Brain pericyte (primary cell): ENCODE results near the gene ACP4.
"Not testable (repeated sequence)": the region's sequence is repeated elsewhere in the genome, so short reads cannot be mapped to it uniquely, and the experiment has no call there.

Source experiments
- DNase-seq: peaks from one replicate; pipeline ENCODE4 v3.0.0-alpha.2; 2012; ENCODE audit warnings: low read depth, low spot score

Gene ACP4

GRCh38 chr19:50776131-50776530, 14.1 kb upstream of the ACP4 start:
- DNase-seq = no peak

- DNase-seq = no peak
Observed at GRCh38 chr19:50777261-50777660, 13.0 kb upstream of the ACP4 start.

- no peak for DNase-seq
Observed at GRCh38 chr19:50777830-50778303, 12.3 kb upstream of the ACP4 start.

GRCh38 chr19:50778906-50779430, 11.2 kb upstream of the ACP4 start:
- no peak for DNase-seq

DNA sequence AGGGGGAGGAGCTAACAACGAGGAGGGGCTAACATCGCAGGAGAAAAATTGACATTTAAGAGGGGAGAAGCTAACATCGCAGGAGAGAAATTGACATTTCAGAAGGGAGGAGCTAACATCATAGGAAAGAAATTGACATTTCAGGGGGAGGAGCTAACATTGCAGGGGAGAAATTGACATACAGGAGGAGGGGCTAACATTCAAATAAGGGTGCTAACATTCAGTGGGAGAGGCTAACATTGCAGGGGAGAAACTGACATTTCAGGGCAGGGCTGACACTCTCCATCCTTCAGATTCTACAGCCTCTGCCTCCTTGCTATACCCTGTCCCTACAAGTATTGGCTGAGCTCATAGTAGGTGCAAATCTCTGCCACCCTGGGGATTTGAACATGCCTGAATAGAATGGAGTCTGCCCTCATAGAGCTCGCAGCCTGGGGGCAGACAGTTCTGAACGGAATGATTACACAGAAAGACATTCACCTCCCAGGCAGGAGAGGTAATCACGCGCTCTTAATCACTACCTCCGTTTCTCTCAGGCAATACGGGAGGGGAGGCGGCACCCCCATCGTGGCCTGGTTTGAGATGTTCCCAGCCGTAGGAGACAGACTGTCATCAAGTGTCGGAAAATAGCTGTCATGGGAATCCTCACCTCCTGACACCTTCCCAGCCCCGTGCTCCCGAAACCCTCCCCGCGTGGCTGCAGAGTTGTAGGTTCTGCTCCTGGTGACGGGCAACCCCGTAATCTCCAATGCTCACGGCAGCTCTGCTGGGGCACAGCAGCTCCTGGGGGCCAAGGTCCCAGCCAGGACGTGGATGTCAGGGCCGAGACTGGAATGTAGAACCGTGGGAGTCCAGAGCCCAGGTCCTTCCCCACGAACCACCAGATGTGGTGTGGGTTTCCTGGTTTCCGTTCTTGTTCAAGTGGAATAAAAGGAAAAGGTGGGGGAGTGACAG, 10.4 kb upstream of the ACP4 start:
- DNase-seq = no peak

DNA sequence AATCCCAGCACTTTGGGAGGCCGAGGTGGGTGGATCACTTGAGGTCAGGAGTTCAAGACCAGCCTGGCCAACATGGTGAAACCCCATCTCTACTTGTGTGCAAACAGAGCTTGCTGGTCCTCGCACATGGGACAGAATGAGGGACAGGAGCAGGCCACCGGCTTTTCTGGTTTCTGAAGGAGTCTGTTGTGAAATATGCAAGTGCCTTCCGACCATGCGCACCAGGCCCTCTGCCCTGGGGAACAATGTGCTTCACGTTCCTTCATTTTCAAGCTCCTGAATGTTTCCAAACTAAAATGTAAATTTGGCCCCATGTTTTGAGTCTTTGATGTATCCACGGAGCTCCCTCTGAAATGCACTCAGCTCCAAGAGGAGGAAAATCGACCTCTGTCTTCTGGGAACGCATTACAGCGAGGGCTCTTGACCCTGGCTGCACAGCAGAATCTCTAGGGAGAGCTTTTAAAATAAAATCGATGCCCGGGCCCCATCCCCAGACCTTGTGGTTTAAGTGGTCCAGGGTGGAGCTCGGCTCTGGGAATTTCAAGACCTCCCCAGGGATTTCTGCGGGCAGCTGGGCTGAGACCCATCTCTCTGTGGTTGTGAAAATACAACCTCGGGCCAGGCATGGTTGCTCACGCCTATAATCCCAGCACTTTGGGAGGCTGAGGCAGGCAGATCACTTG, 9.3 kb upstream of the ACP4 start:
- no peak for DNase-seq

DNA sequence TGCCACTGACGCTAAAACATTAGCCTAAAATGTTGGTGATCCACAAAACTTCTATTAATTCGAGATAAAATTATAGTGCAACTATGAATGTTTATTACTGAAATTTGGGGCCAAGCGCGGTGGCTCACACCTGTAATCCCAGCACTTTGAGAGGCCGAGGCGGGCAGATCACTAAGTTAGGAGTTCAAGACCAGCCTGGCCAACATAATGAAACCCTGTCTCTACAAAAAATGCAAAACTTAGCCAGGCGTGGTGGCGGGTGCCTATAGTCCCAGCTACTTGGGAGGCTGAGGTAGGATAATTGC, 6.4 kb upstream of the ACP4 start:
- DNase-seq = not testable (repeated sequence)

GRCh38 chr19:50784710-50785109, 5.5 kb upstream of the ACP4 start:
- DNase-seq = no peak

DNA sequence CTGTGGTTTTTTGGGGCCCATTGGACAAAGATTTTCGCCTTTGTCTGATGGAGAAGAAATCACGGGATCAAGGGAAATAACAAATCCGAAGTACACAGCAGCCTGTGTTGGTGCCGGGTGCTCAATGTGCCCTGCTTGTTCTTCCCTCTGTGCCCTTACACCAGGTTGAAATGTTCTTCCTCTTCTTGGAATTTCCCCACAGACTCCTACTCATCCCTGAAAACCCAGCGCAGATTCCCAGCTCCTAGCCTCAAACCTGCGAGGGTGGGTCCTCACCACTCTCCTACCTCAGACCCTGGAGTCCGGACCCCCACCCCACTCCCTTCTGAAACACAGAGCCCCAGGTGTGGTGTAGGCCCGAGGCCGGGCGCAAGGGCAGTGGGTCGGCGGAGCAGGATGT, 4.9 kb upstream of the ACP4 start:
- DNase-seq = no peak

GRCh38 chr19:50790922-50791467, 780 bp downstream of the ACP4 start:
- no peak for DNase-seq

GRCh38 chr19:50791594-50792271, 1.5 kb downstream of the ACP4 start:
- no peak for DNase-seq

DNA sequence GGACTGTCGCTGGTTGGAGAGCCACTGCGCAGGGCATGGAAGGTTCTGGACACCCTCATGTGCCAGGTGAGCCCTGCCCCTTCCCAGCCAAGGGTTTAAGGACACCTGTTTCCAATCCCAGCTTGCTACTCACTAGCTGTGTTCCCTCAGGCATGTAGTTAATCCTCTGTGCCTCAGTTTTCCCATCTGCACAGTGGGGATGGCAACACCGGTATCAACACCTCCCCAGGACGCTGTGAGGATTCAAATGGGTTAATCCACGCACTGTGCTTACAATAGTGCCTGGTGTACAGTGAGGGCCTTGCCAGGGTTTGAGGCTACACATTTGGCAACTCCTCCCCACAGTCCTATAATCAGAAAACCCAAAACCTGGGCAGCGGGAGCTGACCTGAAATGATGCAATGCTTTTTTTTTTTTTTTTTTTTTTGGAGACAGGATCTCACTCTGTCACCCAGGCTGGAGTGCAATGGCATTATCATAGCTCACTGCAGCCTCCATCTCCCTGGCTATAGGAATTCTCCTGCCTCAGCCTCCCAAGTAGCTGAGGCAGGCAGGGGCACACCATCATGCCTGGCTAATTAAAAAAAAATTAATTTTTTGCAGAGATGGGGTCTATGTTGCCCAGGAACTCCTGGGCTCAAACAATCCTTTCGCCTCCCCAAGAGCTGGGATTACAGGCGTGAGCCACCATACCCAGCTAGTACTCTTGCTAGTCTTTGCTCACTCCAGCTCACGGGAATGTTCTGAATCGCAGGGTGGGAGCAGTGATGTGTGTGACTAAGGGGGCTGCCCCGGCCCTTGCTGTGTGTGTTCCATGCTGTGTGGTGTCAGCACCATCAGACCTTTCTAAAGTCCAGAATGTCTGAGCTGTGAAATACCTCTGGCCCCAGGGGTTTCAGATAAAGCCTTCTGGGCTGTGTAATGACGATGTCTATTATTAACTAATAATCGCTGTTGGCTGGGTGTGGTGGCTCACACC, 2.3 kb downstream of the ACP4 start:
- DNase-seq = no peak

DNA sequence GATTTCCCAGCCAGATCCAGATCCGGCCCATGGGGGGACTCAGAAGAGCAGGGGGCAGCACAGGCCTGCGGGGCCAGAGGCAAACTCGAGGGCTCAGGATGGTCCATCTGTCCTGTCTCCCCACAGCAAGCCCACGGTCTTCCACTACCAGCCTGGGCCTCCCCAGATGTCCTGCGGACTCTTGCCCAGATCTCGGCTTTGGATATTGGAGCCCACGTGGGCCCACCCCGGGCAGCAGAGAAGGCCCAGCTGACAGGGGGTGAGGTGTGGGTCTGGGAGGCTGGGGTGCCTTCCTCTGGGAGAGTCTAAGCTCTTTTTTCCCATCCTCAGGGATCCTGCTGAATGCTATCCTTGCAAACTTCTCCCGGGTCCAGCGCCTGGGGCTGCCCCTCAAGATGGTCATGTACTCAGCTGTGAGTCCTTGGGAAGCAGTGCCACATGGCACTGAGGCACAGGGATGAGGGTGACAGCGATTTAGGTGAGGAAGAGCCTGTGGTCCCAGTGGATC, 3.4 kb downstream of the ACP4 start:
- no peak for DNase-seq

GRCh38 chr19:50794074-50794875, 4.1 kb downstream of the ACP4 start:
- DNase-seq = no peak

DNA sequence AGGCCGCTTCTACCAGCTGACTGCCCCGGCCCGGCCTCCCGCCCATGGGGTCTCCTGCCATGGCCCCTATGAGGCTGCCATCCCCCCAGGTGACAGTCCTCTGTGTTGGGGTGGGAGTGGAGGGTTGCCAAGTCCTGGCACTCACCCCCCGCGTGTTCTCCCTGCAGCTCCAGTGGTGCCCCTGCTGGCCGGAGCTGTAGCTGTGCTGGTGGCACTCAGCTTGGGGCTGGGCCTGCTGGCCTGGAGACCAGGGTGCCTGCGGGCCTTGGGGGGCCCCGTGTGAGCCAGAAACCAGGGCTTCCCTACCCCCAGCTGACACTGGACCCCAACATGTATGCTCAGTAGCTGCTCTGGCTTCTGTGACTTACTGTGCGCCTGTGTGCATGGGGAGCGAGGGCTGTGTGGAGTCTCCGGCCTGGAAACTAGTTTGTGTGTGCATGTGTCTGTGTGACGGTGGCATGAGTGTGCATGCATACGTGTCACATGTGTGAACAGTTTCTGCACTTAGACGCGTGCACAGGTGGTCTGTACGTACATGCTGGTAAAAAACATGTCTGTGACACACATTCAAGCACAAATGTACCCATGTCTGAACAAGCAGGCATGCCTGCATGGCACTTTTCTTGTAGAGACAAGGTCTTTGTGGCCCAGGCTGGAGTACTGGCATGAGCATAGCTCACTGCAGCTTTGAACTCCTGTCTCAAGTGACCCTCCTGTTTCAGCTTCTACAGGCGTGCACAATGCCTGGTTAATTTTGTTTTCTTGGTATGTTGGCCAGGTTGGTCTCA, 4.9 kb downstream of the ACP4 start:
- no peak for DNase-seq

- DNase-seq = no peak
Observed at GRCh38 chr19:50795664-50796073, 5.5 kb downstream of the ACP4 start.

DNA sequence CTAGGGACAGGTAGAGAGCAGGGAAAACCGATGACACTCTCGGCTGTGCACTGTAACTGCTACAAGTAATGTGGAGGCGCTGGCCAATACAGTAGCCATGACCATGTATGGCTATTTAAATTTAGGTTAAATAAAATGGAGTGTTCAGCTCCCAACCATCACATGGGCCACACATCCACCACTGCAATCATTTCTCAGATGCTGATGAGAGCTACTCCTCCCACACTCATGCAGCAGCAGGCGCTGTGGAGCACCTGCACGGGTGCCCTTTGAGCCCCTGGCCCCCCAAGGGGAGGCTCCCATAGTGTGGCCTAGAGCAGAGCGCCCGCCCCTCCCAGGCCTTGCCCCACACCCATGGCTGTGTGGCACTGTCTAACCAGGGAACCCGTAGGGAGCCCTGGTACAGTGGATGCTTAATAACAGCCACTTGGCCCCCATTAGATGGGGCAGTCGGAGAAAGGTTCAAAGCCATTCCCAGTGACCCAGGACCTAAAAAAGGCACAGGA, 6.0 kb downstream of the ACP4 start:
- no peak for DNase-seq

- no peak for DNase-seq
Observed at GRCh38 chr19:50796634-50797428, 6.6 kb downstream of the ACP4 start.
